ENCODE measurements around the gene AIP. TPM values are rescaled to one million over a fixed set of nuclear protein-coding genes. Genes with fewer than 3 reads are reported as not detected.

The AIP gene
- total RNA-seq, 1 experiment from 2014 or later: 87.8 TPM

GRCh38 chr11:67482275-67482826, 475 bp upstream of the AIP start:
- Histone ChIP-seq H3K27me3 (ENCODE audit: control insufficient read depth, insufficient read depth, low read length) (no peaks in the 10 kb centered on the region), H3K9me3 (ENCODE audit: control insufficient read depth, insufficient read depth, low read depth, low read length) (no peaks in the 10 kb centered on the region), H3K36me3 (ENCODE audit: control insufficient read depth, insufficient read depth, low read length) (no peaks in the 10 kb centered on the region), H3K4me1 (ENCODE audit: control insufficient read depth, insufficient read depth, low read length) (peaks cover 15% of the 10 kb centered on the region; the same call in 1 of the 2 replicates), H3K4me3 (ENCODE audit: low read depth in 2 of 2, low read length in 2 of 2) (peak overlapping the region; percentile 66 to 89), H3K27ac (ENCODE audit: low read length) (peak overlapping the region; percentile 91)
- ATAC-seq: peak; percentile 6; the same call in 1 of the 2 replicates
- BruUV-seq (replicated peaks): no TSS peak
- POLR2A ChIA-PET: interaction anchor here (0.6 kb wide), 1 partner anchor 69 kb away, joined by 3 read pairs; no protein-coding TSS in a partner anchor
- intact Hi-C loops (cut with micrococcal nuclease; ENCODE audit: unreplicated experiment) (no loop called here), in situ Hi-C loops (cut with HindIII; ENCODE audit: low pct_unique_long_range_greater_than_20kb, low sequenced_read_pairs) (no loop called here)
- TF ChIP-seq SIN3A (IDR thresholded peaks at IDR 0.05; ENCODE audit: borderline replicate concordance, insufficient read depth, low read depth, low read length): no peak
- TF ChIP-seq REST (IDR thresholded peaks at IDR 0.05; ENCODE audit: insufficient read depth in 1 of 2, low read depth in 2 of 2, low read length in 1 of 2): no peak
- TF ChIP-seq TCF7L2 (IDR thresholded peaks at IDR 0.05; ENCODE audit: low read depth, low read length): no peak
- no peak for TF ChIP-seq POLR2AphosphoS5 (IDR thresholded peaks at IDR 0.05; ENCODE audit: low read depth, low read length)
- TF ChIP-seq CTCF (IDR thresholded peaks at IDR 0.05): no peak
- CTCF ChIA-PET: interaction anchor here (0.5 kb wide), 1 partner anchor 29 kb away, joined by 6 read pairs; no protein-coding TSS in a partner anchor
- no peak for DNase-seq (ENCODE audit: low read depth, low spot score)

GRCh38 chr11:67483831-67484665, 1.2 kb downstream of the AIP start:
- in situ Hi-C loops (cut with HindIII; ENCODE audit: low pct_unique_long_range_greater_than_20kb, low sequenced_read_pairs): no loop called here
- POLR2A ChIA-PET: no interaction called here
- DNase-seq (ENCODE audit: low read depth, low spot score): no peak

More at GRCh38 chr11:67483831-67484665, 1.2 kb downstream of the AIP start:
- H3K4me1 ChIP-seq (ENCODE audit: control insufficient read depth, insufficient read depth, low read length): peaks cover 15% of the 10 kb centered on the region; the same call in 1 of the 2 replicates
- ATAC-seq: no peak
- CTCF ChIA-PET: interaction anchor here (0.5 kb wide), 1 partner anchor 501 kb away, joined by 6 read pairs; no protein-coding TSS in a partner anchor
- BruUV-seq (replicated peaks): no TSS peak
- H3K27ac ChIP-seq (ENCODE audit: low read length): peak overlapping the region; percentile 91; the same call in 1 of the 2 replicates
- H3K36me3 ChIP-seq (ENCODE audit: control insufficient read depth, insufficient read depth, low read length): no peaks in the 10 kb centered on the region
- intact Hi-C loops (cut with micrococcal nuclease; ENCODE audit: unreplicated experiment): no loop called here
- no peaks in the 10 kb centered on the region for H3K9me3 ChIP-seq (ENCODE audit: control insufficient read depth, insufficient read depth, low read depth, low read length)
- peak overlapping the region; percentile 66 to 89 for H3K4me3 ChIP-seq (ENCODE audit: low read depth in 2 of 2, low read length in 2 of 2)
- no peaks in the 10 kb centered on the region for H3K27me3 ChIP-seq (ENCODE audit: control insufficient read depth, insufficient read depth, low read length)
- TF ChIP-seq CTCF (IDR thresholded peaks at IDR 0.05): no peak
- no peak for TF ChIP-seq POLR2AphosphoS5 (IDR thresholded peaks at IDR 0.05; ENCODE audit: low read depth, low read length)
- no peak for TF ChIP-seq REST (IDR thresholded peaks at IDR 0.05; ENCODE audit: insufficient read depth in 1 of 2, low read depth in 2 of 2, low read length in 1 of 2)
- no peak for TF ChIP-seq SIN3A (IDR thresholded peaks at IDR 0.05; ENCODE audit: borderline replicate concordance, insufficient read depth, low read depth, low read length)
- no peak for TF ChIP-seq TCF7L2 (IDR thresholded peaks at IDR 0.05; ENCODE audit: low read depth, low read length)

Data from Panc1 (cell line).